GM19035 (cell line): Measurements from ENCODE around the gene TMEM100.

ENCODE experiments used
- ATAC-seq: cut with Tn5 transposase; IDR thresholded peaks from one replicate; pipeline ENCODE4 v1.9.1; 2021; ENCODE audit not compliant: unreplicated experiment

TMEM100 gene

GRCh38 chr17:55745258-55745657 lies 22.6 kb upstream of the TMEM100 start:
- ATAC-seq = no peak

GRCh38 chr17:55743103-55743679 lies 20.5 kb upstream of the TMEM100 start:
- peak; percentile 37 for ATAC-seq

GRCh38 chr17:55742272-55743102 lies 19.8 kb upstream of the TMEM100 start:
- peak; percentile 94 for ATAC-seq

- no peak for ATAC-seq
Measured at GRCh38 chr17:55741356-55741700, 18.7 kb upstream of the TMEM100 start.

GRCh38 chr17:55740511-55741355 lies 18.1 kb upstream of the TMEM100 start:
- no peak for ATAC-seq

- no peak for ATAC-seq
Measured at GRCh38 chr17:55737976-55738501, 15.4 kb upstream of the TMEM100 start.

GRCh38 chr17:55735731-55736405 lies 13.2 kb upstream of the TMEM100 start:
- peak; percentile 54 for ATAC-seq

GRCh38 chr17:55734128-55734781 lies 11.6 kb upstream of the TMEM100 start:
- peak; percentile 59 for ATAC-seq

- no peak for ATAC-seq
Measured at GRCh38 chr17:55731586-55732250, 9.1 kb upstream of the TMEM100 start.

GRCh38 chr17:55730808-55731207 lies 8.1 kb upstream of the TMEM100 start:
- ATAC-seq = no peak

- ATAC-seq = no peak
Measured at GRCh38 chr17:55730380-55730779, 7.7 kb upstream of the TMEM100 start.

- no peak for ATAC-seq
Measured at GRCh38 chr17:55729484-55729883, 6.8 kb upstream of the TMEM100 start.

- no peak for ATAC-seq
Measured at GRCh38 chr17:55728833-55729232, 6.2 kb upstream of the TMEM100 start.

- no peak for ATAC-seq
Measured at GRCh38 chr17:55728361-55728760, 5.7 kb upstream of the TMEM100 start.

- no peak for ATAC-seq
Measured at GRCh38 chr17:55727920-55728319, 5.3 kb upstream of the TMEM100 start.

GRCh38 chr17:55727275-55727674 lies 4.6 kb upstream of the TMEM100 start:
- ATAC-seq = no peak

- ATAC-seq = no peak
Measured at GRCh38 chr17:55726440-55726839, 3.8 kb upstream of the TMEM100 start.

GRCh38 chr17:55723488-55723848 lies 804 bp upstream of the TMEM100 start:
- ATAC-seq = no peak

- no peak for ATAC-seq
Measured at GRCh38 chr17:55722016-55722736, 488 bp downstream of the TMEM100 start.
